ENCODE data around the gene FBXO30.

The FBXO30 gene, protein sequence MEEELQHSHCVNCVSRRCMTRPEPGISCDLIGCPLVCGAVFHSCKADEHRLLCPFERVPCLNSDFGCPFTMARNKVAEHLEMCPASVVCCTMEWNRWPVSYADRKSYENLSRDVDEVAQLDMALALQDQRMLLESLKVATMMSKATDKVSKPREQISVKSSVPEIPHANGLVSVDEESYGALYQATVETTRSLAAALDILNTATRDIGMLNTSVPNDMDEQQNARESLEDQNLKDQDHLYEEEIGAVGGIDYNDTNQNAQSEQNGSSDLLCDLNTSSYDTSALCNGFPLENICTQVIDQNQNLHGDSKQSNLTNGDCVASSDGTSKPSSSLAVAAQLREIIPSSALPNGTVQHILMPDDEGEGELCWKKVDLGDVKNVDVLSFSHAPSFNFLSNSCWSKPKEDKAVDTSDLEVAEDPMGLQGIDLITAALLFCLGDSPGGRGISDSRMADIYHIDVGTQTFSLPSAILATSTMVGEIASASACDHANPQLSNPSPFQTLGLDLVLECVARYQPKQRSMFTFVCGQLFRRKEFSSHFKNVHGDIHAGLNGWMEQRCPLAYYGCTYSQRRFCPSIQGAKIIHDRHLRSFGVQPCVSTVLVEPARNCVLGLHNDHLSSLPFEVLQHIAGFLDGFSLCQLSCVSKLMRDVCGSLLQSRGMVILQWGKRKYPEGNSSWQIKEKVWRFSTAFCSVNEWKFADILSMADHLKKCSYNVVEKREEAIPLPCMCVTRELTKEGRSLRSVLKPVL

DNA sequence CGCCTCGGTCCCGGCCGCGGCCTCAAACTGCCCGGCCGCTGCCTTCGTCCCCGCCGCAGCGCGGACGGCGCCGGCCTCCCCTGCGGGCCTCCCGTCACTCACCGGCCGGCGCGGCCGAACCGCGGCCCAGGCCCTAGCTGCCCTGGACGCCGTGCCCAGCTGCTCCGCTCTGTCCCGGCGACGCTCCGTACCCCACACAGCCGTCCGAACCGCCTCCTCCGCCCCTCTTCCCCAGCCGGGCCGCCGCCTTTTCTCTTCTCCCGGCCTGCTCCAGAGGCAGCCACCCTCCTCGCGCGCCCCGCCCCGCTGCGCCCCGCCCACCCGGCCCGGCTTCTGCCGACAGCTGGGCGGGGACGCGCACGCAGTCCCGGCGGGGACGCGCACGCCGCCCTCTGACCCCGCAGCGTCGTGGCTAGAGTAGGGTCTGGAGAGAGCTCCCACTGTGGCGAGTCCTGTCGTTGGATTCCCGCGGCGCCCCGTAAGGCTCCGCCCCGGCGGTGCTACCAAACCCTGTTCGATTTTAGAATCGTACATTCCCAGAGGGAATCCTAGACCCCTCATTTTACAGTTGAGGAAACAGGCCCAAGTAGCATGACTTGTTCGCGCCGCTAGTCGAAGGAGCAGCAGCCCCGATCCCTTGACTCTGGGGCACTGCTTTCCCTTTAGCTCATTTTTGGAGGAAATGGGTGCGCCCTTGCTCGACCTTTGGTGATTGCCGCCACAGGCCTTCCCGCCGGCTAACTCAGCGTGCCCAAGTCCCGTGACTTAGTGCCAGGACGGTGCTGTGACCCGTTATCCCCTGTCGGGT, at the start of gene FBXO30:
Gene FBXO30, minus strand, starts transcription at position 295 of the 808 bp plus-strand sequence. CDS start 8,390 bp downstream, outside the sequence.
- peak; percentile 59 to 82 (median 74) for DNase-seq (ENCODE audit: low read depth in 3 of 3)

DNA sequence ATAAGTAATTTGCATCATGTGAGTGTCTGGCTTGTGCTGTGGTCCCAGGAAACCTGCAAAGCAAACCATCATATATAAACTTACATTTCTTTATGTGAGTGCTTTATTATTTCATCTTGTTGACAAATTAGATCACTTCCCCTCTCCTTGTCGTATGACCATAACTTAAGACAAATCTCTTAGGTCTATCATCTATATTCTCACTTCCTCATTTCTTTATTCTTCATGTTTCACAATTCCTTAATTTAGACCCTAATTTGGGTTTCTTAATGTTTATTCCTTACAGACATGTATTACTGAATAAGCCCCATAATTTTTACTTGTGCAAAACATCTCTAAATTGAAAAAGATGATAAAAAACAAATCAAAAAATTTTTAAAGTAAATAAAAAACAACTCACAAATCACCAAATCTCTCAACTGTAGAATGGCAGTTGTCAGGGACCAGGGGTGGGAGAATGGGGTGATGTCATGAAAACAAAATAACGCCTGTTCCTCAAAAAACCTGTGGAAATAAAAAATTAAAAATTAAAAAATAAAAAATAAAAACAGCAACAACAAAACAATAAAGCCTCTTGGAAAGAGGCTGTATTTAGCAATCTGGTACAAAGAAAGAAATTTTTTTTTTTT, 49.5 kb upstream of the FBXO30 start:
- DNase-seq (ENCODE audit: low read depth in 3 of 3) = no peak

DNA sequence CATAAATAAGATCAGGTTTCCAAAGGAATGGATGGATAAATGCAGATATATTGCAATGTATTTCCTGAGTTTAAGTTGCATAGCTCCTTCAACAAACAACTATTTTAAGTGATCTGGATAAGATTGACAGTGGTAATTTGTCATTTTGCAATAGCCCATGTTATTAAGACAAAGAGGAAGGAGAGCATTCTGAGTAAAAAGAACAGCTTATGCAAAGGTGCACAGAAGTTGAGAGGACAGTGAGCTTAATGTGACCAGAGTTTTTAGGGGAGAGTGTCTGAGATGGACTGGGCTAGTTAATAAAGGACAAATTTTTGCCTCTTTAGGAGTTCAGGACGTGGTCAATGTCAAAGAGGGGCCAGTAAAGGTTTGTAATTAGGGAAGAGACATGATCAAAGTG, 48.8 kb upstream of the FBXO30 start:
- DNase-seq (ENCODE audit: low read depth in 3 of 3) = no peak

DNA sequence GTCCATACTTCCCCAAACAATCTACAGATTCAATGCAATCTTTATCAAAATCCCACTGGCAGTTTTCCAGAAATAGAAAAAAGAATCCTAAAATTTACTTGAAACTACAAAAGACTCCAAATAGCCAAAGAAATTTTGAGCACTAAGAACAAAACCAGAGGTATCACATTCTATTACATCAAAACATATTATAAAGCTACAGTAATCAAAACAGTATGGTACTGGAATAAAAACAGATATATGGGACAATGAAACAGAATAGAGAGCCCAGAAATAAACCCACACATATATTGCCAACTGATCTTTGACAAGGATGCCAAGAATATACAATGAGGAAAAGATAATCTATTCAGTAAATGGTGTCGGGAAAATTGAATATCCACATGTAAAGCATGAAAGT, 46.0 kb upstream of the FBXO30 start:
- DNase-seq (ENCODE audit: low read depth in 3 of 3) = no peak

DNA sequence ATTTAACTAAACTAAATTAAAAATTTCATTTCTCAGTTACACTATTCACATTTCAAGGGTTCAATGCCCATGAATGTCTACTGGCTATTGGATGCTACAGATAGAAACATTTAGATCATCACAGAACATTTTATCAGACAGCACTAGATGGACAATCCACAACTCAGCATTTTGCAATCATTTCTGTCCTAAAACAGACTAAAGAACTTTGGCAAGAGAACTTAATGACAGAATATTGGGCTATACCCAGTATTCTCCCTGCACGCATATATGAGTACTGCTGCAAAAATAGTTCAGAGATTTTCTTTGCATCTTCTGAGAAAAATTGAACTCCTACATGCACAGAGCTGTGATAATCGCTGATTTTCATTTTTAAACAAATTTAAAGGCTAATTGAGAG, 36.1 kb upstream of the FBXO30 start:
- DNase-seq (ENCODE audit: low read depth in 3 of 3) = no peak

DNA sequence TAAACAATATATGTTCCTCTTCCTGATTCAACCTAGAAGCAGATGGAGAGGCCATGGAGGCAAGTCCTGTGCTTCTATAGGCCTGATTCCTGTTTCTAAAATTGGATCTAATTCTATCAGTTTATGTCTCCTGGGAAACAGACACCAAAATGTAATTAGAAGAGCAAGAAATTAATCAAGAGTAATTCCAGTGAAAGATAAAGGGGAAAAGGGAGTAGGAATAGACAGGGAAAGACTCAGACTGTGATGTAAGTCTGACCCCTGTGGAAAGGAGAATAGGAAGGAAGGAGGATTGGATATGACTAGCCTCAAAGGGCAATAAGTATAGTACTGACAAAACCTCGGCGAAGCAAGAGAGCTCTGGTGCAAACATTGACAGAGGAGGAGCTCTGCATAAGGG, 33.9 kb upstream of the FBXO30 start:
- no peak for DNase-seq (ENCODE audit: low read depth in 3 of 3)

DNA sequence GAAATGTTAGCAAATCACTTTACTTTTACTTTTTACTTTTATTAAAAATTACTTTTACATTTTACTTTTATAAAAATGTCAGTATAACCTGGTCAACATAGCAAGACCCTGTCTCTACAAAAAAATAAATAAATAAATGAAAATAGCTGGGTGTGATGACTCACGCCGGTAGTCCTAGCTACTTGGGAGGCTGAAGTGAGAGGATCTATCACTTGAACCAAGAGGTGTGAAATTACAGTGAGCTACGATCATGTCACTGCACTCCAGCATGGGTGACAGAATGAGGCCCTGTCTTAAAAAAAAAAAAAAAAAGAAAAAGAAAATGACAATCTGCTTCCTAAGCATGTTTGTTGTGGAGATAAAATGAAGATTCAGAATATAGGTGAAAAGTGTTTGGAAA, 31.0 kb upstream of the FBXO30 start:
- no peak for DNase-seq (ENCODE audit: low read depth in 3 of 3)

DNA sequence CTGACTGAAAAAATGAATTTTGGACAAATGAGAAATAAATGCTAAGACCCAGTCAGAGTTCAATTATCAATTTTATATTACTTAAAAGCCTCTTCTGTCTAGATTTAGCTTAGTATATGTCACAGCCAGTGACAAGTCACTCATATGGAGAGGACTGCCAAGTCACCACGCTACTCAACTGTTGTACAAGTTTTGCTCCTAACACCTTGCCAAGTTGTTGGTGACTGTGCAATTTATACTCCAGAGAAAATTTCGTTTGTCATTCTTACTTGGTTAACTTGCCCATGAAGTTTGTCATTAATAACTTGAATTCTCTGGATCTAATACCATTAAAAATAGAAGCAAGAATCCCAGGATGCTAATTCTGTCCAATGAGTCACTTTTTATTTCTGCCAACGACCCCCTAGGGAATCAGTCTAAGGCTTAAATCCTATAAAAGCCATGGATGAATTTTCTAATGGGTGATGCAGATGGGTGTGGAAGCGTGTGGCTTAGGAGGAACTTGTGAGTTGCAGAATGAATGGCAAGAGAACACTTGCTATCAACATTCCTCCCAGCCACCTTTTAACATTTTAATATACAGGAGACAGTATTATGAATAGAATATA, 30.4 kb upstream of the FBXO30 start:
- no peak for DNase-seq (ENCODE audit: low read depth in 3 of 3)

DNA sequence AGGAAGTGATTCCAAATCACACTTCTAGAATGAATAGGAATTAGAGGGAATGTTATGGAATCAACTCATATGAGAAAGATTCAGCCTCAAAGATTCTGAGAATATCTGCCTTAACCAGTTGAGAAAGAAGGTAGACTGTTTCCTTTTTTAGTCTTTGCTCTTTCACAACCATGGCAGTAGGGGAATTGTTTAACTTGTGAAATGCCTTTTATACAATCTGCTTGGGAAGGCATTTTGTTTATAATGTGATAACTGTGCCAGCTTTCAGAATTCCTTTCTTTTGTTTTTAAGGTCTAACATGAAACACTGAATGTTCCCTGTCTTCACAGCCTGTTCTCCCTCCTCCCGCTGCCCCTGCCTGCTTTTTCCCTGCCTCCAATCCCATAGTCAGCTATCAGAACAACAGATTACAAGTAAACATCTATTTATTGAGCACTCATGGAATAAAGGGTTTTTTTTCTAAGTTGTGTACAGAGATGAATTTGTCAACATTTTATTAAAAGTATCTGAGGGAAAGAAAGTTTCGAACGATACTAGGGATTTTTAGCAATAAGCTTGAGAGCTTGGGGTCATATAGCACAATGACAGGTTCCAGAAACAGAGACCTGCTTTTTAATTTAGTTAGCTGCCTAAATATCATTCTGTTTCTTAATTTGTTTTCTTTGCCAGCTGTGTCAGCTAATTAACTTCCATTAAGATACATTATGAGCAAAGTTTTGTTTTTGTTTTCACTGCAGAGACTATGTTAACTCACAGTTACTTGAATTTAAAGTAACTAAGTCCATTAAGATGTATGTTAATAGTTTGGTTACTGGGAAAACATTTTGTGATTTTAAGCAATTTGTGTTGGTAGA, 28.3 kb upstream of the FBXO30 start:
- DNase-seq (ENCODE audit: low read depth in 3 of 3) = no peak

DNA sequence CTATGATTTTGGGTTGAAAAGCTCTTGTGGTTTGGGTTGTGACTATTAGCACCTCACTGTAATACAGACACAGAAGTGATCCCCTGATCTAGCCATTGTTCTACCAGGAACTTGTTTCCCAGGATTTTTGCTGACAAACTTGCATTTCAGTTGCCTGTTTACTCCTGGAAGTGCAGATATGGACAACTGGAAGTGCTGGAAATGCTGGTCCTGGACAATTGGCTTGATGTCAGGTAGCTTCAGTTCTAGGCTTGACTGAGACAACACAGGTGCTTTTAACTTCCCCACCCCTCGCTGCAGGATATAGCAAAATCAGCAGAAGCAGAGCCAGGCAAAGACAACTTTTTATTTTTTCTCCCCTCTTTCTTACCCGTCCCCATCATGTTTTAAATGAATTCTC, 27.1 kb upstream of the FBXO30 start:
- DNase-seq (ENCODE audit: low read depth in 3 of 3) = no peak

DNA sequence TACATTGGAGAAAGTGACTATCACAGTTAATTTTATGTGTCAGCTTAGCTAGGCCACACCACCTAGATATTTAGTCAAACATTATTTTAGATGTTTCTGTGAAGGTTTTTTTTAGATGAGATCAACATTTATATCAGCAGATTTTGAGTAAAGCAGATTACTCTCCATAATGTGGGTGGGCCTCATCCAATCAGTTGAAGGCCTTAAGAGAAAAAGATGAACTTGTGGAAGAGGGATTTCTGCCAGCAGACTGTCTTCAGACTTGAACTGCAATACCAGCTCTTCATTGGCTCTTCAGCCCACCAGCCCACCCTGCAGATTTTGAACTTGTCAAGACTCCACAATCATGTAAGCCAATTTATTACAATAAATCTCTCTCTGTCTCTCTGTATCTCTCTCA, 25.1 kb upstream of the FBXO30 start:
- no peak for DNase-seq (ENCODE audit: low read depth in 3 of 3)

DNA sequence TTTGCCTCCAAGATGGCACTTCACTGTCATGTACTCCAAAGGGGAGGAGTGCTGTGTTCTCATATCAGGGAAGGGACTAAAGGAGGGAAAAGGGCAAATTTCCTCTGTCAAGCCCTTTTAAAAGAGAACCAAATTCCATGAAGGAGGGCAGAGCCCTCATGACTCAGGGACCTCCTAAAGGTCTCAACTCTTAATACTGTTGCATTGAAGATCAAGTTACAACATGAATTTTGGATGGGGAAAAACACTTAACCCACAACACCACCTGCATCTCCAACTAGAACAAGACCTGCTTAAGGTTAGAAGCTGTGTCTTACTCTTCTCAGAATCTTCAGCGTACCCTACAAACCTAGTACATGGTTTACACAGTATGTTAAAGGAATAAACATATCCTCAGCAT, 23.7 kb upstream of the FBXO30 start:
- no peak for DNase-seq (ENCODE audit: low read depth in 3 of 3)

DNA sequence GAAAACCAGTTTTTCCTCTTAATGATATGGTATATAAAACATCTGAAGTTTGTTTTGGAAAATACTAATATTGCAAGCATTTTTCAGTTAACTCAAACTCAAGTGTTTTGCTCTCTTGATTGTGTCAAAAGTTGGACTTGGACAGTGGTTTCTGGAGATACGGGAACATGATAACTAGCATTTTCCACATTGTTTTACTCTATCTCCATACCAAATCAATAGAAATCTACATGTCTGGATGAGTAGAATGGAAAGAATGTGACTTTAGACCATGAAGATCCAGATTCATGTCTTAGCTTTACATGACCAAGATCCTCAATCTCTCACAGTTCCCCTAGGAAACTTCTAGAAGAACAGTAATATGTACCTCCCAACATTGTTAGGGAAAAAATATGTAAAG, 22.2 kb upstream of the FBXO30 start:
- no peak for DNase-seq (ENCODE audit: low read depth in 3 of 3)

DNA sequence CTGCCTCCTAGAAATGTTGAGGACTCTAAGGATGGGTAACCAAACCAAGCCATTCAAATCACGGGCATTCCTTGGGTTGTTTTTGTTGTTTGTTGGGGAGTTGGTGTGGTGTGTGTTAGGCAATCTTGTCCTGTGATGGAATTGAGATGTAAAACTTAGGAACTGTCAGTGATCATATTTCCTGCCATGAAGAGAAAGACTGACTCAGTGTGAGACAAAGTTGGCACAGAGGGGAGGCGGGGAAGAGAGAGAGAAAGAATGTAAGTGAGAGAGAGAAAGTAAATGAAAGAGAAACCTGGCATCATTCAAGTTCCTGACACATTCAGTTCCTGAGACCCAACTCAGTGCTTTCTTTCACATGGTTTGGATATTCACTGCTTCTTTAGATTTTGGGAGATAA, 21.6 kb upstream of the FBXO30 start:
- no peak for DNase-seq (ENCODE audit: low read depth in 3 of 3)

DNA sequence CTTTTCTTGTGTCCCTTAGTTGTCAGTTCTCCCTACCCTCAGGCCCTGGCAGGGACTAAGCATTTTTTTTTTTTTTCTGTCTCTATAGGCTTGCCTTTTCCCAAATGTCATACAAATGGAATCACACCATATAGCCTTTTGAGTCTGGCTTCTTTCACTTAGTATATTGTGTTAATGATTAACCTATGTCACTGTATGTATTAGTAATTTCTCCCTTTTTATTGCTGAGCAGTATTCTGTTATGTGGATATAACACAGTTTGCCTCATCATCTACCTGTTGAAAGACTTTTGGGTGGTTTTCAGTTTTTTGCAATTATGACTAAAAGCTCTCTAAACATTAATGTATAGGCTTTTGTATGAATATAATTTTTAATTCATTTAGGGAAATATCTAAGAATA, 16.0 kb upstream of the FBXO30 start:
- DNase-seq (ENCODE audit: low read depth in 3 of 3) = no peak

DNA sequence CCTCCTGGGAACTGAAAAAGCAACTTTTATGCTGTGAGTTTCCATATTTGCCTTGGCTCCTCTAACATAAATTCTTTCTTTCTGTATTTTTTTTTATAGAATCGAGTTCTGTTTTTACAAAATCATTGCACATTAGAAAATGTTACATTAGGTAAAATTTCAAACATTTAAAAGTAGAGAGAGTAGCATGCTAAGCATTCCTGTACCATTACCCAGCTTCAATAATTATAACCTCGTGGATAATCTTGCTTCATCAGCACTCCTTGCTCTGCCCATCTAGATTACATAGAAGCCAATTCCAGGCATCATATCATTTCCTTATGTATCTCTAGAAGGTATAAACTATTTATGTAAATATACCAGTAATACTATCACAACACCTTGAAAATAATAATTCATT, 15.4 kb upstream of the FBXO30 start:
- no peak for DNase-seq (ENCODE audit: low read depth in 3 of 3)

DNA sequence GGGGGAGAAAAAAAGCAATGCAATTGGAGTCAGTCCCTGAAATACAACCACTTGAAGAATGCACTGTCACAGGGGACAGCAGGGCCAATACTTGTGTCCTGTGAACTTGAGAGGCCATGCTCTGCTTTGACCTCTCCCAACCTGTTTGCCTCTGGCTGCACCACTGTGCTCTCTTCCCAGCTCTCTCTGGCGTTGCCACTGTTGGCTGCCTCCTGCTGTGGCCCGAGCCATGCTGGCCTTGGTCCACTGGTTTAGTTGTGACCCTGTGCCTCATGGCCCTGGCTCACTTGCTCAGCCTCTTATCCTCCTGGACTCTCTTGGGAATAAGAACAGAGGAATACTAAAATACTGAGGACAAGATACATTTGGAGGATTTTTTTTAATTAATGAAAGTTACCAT, 14.5 kb upstream of the FBXO30 start:
- DNase-seq (ENCODE audit: low read depth in 3 of 3) = no peak

DNA sequence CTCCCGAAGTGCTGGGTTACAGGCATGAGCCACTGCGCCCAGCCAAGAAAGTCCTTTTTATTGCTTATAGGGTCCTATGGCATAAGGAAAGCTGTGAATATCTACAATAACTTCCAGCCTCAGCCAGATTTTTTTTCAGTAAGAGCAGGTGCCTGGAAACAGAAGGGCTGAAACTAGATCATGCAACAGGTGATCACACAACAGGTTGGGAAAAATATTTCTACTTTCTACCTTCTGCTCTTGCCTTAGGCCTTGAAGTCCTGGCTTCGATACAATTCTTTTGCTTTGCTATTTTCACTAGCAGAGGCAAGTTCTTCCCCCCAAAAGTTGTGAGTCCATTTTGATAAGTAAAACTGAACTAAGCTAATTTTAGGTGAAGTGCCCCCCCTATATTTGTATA, 9.7 kb upstream of the FBXO30 start:
- DNase-seq (ENCODE audit: low read depth in 3 of 3) = no peak

DNA sequence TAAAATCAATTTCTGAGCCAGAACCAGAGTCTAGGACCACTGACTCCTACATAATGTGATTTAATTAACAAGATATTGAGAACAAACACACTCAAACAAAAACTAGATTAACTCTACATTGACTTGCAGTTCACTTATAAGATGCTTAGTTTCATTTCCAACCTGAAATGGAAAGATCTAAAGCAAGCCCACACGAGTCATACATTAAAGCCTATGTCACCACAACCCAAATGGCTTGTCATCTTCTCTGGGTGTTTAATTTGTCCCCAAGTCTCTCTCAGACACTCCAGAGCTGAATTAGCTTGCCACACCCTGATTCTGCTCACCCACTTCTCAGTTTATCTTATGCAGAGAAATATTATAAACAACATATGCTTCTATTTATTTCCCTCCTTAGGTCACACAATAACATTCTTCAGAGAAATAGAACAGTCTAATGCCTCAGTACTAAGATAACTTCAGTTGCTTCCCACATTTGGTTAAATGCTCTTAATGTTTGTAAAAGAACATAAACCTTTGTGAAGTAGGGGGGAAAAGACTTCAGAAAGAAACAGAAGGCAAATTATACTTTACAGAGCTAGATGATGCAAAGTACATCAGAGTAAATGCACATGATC, 8.8 kb upstream of the FBXO30 start:
- DNase-seq (ENCODE audit: low read depth in 3 of 3) = no peak

DNA sequence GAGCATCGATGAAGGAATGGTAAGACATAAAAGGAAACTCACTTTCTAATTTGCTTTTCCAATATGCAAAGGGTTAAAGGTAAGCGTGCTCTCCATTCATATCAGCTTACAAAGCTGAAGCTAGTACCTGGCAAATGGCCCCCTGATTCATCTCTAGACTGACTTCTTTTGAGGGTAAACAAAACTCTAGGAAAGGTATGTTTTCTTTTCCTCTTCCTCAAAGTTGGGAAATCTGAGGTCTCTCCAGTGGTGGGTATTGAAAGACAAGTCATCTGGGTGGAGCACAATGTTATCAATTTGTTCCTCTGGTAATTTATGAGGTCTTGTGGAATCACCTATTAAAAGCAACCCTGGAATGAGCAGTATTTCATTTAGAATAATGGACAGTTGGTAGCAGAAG, 7.9 kb upstream of the FBXO30 start:
- no peak for DNase-seq (ENCODE audit: low read depth in 3 of 3)

Data from stimulated activated CD4-positive, alpha-beta T cell treated with anti-CD3 and anti-CD28 coated beads, TNF-alpha, amount 100 ng/mL, for 24 hours (primary cell).